Lower leg skin (tissue), 3 donors: ENCODE data around the gene IL15RA.

Experiments
- CTCF ChIP-seq, 3 donors: fragments of 450-650 bp; IDR thresholded peaks; one replicate each; pipeline ENCODE4 v1.5.1; 2016; ENCODE audit warnings: antibody characterized with exemption in 3 of 3, mild to moderate bottlenecking in 3 of 3, moderate library complexity in 2 of 3
- POLR2A ChIP-seq, 2 donors: fragments of 450-650 bp; IDR thresholded peaks; one replicate each; pipeline ENCODE4 v1.6.1; 2016 to 2017; ENCODE audit warnings: antibody characterized with exemption in 2 of 2, mild to moderate bottlenecking in 1 of 2, moderate library complexity in 1 of 2

DNA sequence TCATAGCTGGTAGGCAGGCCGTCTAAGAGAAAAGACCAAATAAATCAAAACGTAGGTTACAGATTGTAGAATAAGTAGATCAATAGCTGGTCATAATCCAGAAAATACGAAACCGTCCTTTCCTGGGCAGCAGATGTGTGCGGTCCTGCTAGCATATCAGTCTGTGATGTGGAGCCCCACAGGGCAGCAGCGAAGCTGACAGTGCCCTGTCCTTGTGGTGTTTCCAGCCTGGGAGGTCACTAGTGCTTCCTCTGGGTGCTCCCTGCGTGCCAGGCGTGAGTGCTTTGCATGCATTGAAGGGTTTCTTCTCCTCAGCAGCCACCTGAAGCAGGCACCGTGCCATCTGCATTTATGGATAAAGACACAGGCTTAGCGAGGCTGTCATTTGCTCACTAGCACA, 41.7 kb downstream of the IL15RA start:
- TF ChIP-seq CTCF (IDR thresholded peaks at IDR 0.05) (no peak), POLR2A (IDR thresholded peaks at IDR 0.05) (no peak)
